K562 (cell line): ENCODE results near the gene SRP54. TPM values are rescaled to one million over a fixed set of nuclear protein-coding genes. Genes with fewer than 3 reads are reported as not detected.

Experiments
- ASH1L ChIP-seq: fragments of 450-650 bp; IDR thresholded peaks from 2 replicates; pipeline ENCODE4 v1.6.1; 2018; ENCODE audit warnings: borderline replicate concordance, mild to moderate bottlenecking, low read depth; ENCODE audit not compliant: partially characterized antibody
- ESRRB ChIP-seq: fragments of 250-450 bp; sonication (Bioruptor Pico); IDR thresholded peaks from 2 replicates; pipeline ENCODE4 v1.5.0; 2020; ENCODE audit warnings: mild to moderate bottlenecking, moderate library complexity, borderline replicate concordance
- FIP1L1 ChIP-seq: fragments of 200-400 bp; formaldehyde crosslinking; IDR thresholded peaks from 2 replicates; pipeline ENCODE4 v1.6.1; 2018; ENCODE audit warnings: mild to moderate bottlenecking, low read depth, low read length; ENCODE audit not compliant: poor library complexity, severe bottlenecking
- HNRNPK ChIP-seq: fragments of 200-400 bp; formaldehyde crosslinking; IDR thresholded peaks from one replicate; pipeline ENCODE4 v1.6.1; 2018; ENCODE audit warnings: mild to moderate bottlenecking, low read depth, low read length; ENCODE audit not compliant: poor library complexity, severe bottlenecking
- MAZ ChIP-seq, 2 experiments: fragments of 450-650 bp in 1 of 2; sonication (generic) in 1 of 2; formaldehyde crosslinking; IDR thresholded peaks in 1 of 2; conservative IDR thresholded peaks in 1 of 2; 2 replicates each; pipeline versions ENCODE4 v1.4.0 to v1.5.0; 2020; ENCODE audit warnings: mild to moderate bottlenecking in 1 of 2, missing genetic modification reagents in 1 of 2
- MYNN ChIP-seq, 2 experiments: sonication (generic); formaldehyde crosslinking in 1 of 2; IDR thresholded peaks; 2 replicates each; pipeline versions ENCODE4 v1.5.0 to v1.6.1; 2016 to 2020; ENCODE audit warnings: antibody characterized with exemption in 1 of 2, missing genetic modification reagents in 1 of 2
- NFIX ChIP-seq: fragments of 250-450 bp; sonication (Bioruptor Pico); IDR thresholded peaks from 2 replicates; pipeline ENCODE4 v1.4.0; 2020; ENCODE audit warnings: low read depth, mild to moderate bottlenecking, moderate library complexity
- NFXL1 ChIP-seq: fragments of 450-650 bp; formaldehyde crosslinking; IDR thresholded peaks from 2 replicates; pipeline ENCODE4 v1.4.0; 2021; ENCODE audit warnings: mild to moderate bottlenecking
- RAD51 ChIP-seq: fragments of 450-650 bp; IDR thresholded peaks from 2 replicates; pipeline ENCODE4 v1.7.1; 2016; ENCODE audit warnings: low read depth, mild to moderate bottlenecking, borderline replicate concordance
- RBM17 ChIP-seq: fragments of 200-400 bp; formaldehyde crosslinking; IDR thresholded peaks from 2 replicates; pipeline ENCODE4 v1.6.1; 2017; ENCODE audit warnings: low read depth, mild to moderate bottlenecking, low read length, borderline replicate concordance
- RCOR1 ChIP-seq, 2 experiments: IDR thresholded peaks; 2 replicates each; pipeline ENCODE4 v1.6.1; 2012; ENCODE audit warnings: low read depth in 2 of 2, low read length in 2 of 2, borderline replicate concordance in 1 of 2, improper control_type of control experiment in 1 of 2
- SMARCB1 ChIP-seq: IDR thresholded peaks from 2 replicates; pipeline ENCODE4 v1.6.1; 2011; ENCODE audit warnings: improper control_type of control experiment, low read depth; ENCODE audit not compliant: insufficient read length
- ZNF140 ChIP-seq: fragments of 250-450 bp; sonication (Bioruptor Pico); IDR thresholded peaks from 2 replicates; pipeline ENCODE4 v1.8.0; 2021; ENCODE audit warnings: moderate library complexity, mild to moderate bottlenecking, inconsistent platforms
- ZNF655 ChIP-seq: fragments of 250-450 bp; sonication (Bioruptor Pico); IDR thresholded peaks from 2 replicates; pipeline ENCODE4 v1.5.0; 2021
- polyA plus RNA-seq, 8 experiments: library from polyadenylated mRNA; depleted of rRNA in 4 of 8; stranded (reverse) in 5 of 8; unstranded in 3 of 8; fragments of >200 nt; fragmentation: Nextera tagmentation in 2 of 8; fragmentation: Illumina TruSeq in 1 of 8; extraction: Ambion mirVana in 2 of 8; extraction: Trizol in 1 of 8; gene quantifications; 2 replicates each; pipeline versions ENCODE4 v1.2.1 to v1.2.3, GENCODE V29; 2011 to 2014; ENCODE audit warnings: inconsistent platforms in 1 of 8, missing spikeins in 1 of 8
- total RNA-seq, 7 experiments: library from RNA; depleted of rRNA in 6 of 7; stranded (reverse); fragments of >200 nt in 6 of 7; fragmentation: Illumina TruSeq in 2 of 7; extraction: Trizol in 2 of 7; gene quantifications; 2 replicates each; pipeline versions ENCODE4 v1.2.1 to v1.2.3, GENCODE V29; 2011 to 2021; ENCODE audit warnings: low replicate concordance in 1 of 7

Gene SRP54
- total and polyA plus RNA-seq, 9 of the 15 experiments (the other 6 are each of a cell fraction or from before 2014, with no cell fraction given): 28.6 to 69.8 (median 51.7) TPM

- TF ChIP-seq ESRRB (CRISPR knock-in tag) (no peak), ZNF140 (no peak), MYNN (IDR thresholded peaks at IDR 0.05) (no peak), MYNN (CRISPR knock-in tag; IDR thresholded peaks at IDR 0.05) (no peak), MAZ (CRISPR knock-in tag; conservative IDR thresholded peaks at IDR 0.05 in 1 of 2, IDR thresholded peaks at IDR 0.05 in 1 of 2) (peak in 1 of 2 experiments; percentile 22; a peak in 1 of 4 replicates), ZNF655 (CRISPR knock-in tag) (no peak), ASH1L (peak; percentile 49), HNRNPK (no peak), RAD51 (peak; percentile 54; the same call in 1 of the 2 replicates), RCOR1 (IDR thresholded peaks at IDR 0.05; ENCODE audit: borderline replicate concordance in 1 of 2, low read depth in 2 of 2, low read length in 2 of 2) (peak in 1 of 2 experiments; percentile 58; a peak in 2 of 4 replicates), NFXL1 (CRISPR knock-in tag) (no peak), SMARCB1 (no peak), RBM17 (no peak), NFIX (CRISPR knock-in tag) (no peak), FIP1L1 (no peak)
Measured at GRCh38 chr14:34982421-34983147, at the start of gene SRP54 (continued).
